ENCODE data around the gene KIAA0513. TPM values are rescaled to one million over a fixed set of nuclear protein-coding genes. Genes with fewer than 3 reads are reported as not detected.

The KIAA0513 gene
- polyA plus RNA-seq, 1 experiment, result 10.0 TPM

GRCh38 chr16:85105475-85105874 is 77.9 kb downstream of the KIAA0513 start:
- TF ChIP-seq CTCF (IDR thresholded peaks at IDR 0.05; ENCODE audit: low read depth, low read length), result no peak
- Histone ChIP-seq H3K4me3 (ENCODE audit: low read depth, low read length) (no peak overlapping the region), H3K27me3 (ENCODE audit: control insufficient read depth, insufficient read depth, low read length) (peaks cover 10% of the 10 kb centered on the region), H3K9me3 (ENCODE audit: control insufficient read depth, insufficient read depth, low read length) (peaks cover 4% of the 10 kb centered on the region; the same call in 1 of the 2 replicates), H3K27ac (ENCODE audit: low read depth, low read length) (no peak overlapping the region)
- ChIA-PET POLR2A (no interaction called here), CTCF (interaction anchor here (0.7 to 1.2 kb wide), 3 partner anchors 9 to 149 kb away, joined by 3 read pairs; no protein-coding TSS in a partner anchor)
- no peak for DNase-seq (ENCODE audit: low read depth, low spot score)

- ChIA-PET POLR2A (no interaction called here), CTCF (no interaction called here)
- Histone ChIP-seq H3K4me3 (ENCODE audit: low read depth, low read length) (no peak overlapping the region), H3K27ac (ENCODE audit: low read depth, low read length) (no peak overlapping the region), H3K9me3 (ENCODE audit: control insufficient read depth, insufficient read depth, low read length) (peaks cover 4% of the 10 kb centered on the region; the same call in 1 of the 2 replicates), H3K27me3 (ENCODE audit: control insufficient read depth, insufficient read depth, low read length) (peaks cover 10% of the 10 kb centered on the region)
- DNase-seq (ENCODE audit: low read depth, low spot score), result no peak
- no peak for TF ChIP-seq CTCF (IDR thresholded peaks at IDR 0.05; ENCODE audit: low read depth, low read length)
These were observed 79.5 kb downstream of the KIAA0513 start for GRCh38 chr16:85107083-85107482.

GRCh38 chr16:85107532-85107931 is 79.9 kb downstream of the KIAA0513 start:
- Histone ChIP-seq H3K27ac (ENCODE audit: low read depth, low read length) (no peak overlapping the region), H3K9me3 (ENCODE audit: control insufficient read depth, insufficient read depth, low read length) (peaks cover 4% of the 10 kb centered on the region; the same call in 1 of the 2 replicates), H3K27me3 (ENCODE audit: control insufficient read depth, insufficient read depth, low read length) (peaks cover 10% of the 10 kb centered on the region), H3K4me3 (ENCODE audit: low read depth, low read length) (no peak overlapping the region)
- ChIA-PET POLR2A (no interaction called here), CTCF (no interaction called here)
- no peak for TF ChIP-seq CTCF (IDR thresholded peaks at IDR 0.05; ENCODE audit: low read depth, low read length)
- no peak for DNase-seq (ENCODE audit: low read depth, low spot score)

- peaks cover 8% of the 10 kb centered on the region for H3K27me3 ChIP-seq (ENCODE audit: control insufficient read depth, insufficient read depth, low read length)
- POLR2A ChIA-PET, result no interaction called here
- peaks cover 4% of the 10 kb centered on the region; the same call in 1 of the 2 replicates for H3K9me3 ChIP-seq (ENCODE audit: control insufficient read depth, insufficient read depth, low read length)
- H3K4me3 ChIP-seq (ENCODE audit: low read depth, low read length), result no peak overlapping the region
- no peak for DNase-seq (ENCODE audit: low read depth, low spot score)
- no peak for TF ChIP-seq CTCF (IDR thresholded peaks at IDR 0.05; ENCODE audit: low read depth, low read length)
- CTCF ChIA-PET, result no interaction called here
- H3K27ac ChIP-seq (ENCODE audit: low read depth, low read length), result no peak overlapping the region
These were observed 82.5 kb downstream of the KIAA0513 start for GRCh38 chr16:85110105-85110504.

GRCh38 chr16:85111184-85111583 is 83.6 kb downstream of the KIAA0513 start:
- TF ChIP-seq CTCF (IDR thresholded peaks at IDR 0.05; ENCODE audit: low read depth, low read length), result no peak
- Histone ChIP-seq H3K9me3 (ENCODE audit: control insufficient read depth, insufficient read depth, low read length) (peaks cover 4% of the 10 kb centered on the region; the same call in 1 of the 2 replicates), H3K27me3 (ENCODE audit: control insufficient read depth, insufficient read depth, low read length) (peaks cover 5% of the 10 kb centered on the region), H3K27ac (ENCODE audit: low read depth, low read length) (no peak overlapping the region), H3K4me3 (ENCODE audit: low read depth, low read length) (no peak overlapping the region)
- ChIA-PET POLR2A (no interaction called here), CTCF (interaction anchor here (2.1 kb wide), 1 partner anchor 142 kb away, joined by 5 read pairs; no protein-coding TSS in a partner anchor)
- no peak for DNase-seq (ENCODE audit: low read depth, low spot score)
